ENCODE measurements around the gene LOXHD1.

LOXHD1 gene

DNA sequence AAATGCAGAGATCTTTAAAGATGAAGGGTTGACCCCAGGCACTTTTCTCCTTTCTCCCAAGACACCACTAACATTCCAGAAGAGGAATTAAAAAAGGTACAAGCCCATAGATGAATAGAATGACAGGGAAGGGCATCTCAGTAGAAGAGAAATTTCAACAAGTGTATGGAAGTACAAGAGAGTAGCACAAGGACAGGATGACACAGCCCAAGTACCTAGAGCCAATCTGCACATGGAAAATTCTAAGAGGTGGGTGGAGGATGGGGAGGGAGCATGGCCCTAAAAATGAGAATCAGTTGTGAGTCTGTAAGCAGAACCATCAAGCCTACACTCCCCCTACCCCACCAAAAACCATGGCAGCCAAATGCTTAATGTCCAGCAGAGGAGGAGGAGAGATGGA, 39.7 kb upstream of the LOXHD1 start:
- TF ChIP-seq, protein P1, sequence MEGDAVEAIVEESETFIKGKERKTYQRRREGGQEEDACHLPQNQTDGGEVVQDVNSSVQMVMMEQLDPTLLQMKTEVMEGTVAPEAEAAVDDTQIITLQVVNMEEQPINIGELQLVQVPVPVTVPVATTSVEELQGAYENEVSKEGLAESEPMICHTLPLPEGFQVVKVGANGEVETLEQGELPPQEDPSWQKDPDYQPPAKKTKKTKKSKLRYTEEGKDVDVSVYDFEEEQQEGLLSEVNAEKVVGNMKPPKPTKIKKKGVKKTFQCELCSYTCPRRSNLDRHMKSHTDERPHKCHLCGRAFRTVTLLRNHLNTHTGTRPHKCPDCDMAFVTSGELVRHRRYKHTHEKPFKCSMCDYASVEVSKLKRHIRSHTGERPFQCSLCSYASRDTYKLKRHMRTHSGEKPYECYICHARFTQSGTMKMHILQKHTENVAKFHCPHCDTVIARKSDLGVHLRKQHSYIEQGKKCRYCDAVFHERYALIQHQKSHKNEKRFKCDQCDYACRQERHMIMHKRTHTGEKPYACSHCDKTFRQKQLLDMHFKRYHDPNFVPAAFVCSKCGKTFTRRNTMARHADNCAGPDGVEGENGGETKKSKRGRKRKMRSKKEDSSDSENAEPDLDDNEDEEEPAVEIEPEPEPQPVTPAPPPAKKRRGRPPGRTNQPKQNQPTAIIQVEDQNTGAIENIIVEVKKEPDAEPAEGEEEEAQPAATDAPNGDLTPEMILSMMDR (IDR thresholded peaks at IDR 0.05): no peak

DNA sequence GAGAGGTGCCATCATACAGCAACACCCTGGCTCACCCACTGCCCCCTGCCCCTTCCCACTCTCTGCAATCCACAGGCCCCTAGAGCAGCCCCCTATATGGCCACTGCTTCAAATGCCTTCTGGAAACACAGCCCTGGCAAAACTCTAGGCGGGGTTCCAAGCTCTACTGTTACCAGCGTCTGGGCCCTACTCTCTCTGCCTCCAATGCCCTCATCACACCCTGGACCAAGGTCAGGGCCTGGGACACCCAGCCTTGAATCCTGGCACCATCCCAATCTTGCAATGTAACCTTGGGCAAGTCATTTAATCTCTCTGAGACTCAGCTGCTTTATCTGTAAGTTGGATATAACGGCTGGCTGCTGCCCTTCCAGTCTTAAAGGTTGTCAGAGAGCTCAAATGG, 39.2 kb upstream of the LOXHD1 start:
- TF ChIP-seq, protein P1 (IDR thresholded peaks at IDR 0.05): no peak

DNA sequence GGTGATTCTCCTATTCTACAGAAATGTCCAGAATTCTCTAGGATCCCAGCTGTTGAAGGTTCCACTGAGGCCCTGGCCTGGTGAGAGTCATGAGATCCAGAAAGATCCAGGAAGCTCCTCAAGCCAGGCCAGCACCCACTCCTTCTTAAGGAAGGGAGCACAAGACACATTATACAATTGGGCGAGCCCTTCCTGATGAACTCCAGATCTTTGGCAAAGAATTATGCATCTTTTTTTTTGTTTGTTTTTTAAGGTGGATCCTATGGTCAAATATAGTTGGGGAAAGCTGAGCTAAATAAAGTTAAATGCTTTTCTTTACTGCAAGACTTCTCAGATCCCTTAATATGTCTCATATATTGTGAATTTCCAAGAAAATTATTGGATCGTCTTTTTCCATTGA, 37.0 kb upstream of the LOXHD1 start:
- TF ChIP-seq, protein P1 (IDR thresholded peaks at IDR 0.05): no peak

DNA sequence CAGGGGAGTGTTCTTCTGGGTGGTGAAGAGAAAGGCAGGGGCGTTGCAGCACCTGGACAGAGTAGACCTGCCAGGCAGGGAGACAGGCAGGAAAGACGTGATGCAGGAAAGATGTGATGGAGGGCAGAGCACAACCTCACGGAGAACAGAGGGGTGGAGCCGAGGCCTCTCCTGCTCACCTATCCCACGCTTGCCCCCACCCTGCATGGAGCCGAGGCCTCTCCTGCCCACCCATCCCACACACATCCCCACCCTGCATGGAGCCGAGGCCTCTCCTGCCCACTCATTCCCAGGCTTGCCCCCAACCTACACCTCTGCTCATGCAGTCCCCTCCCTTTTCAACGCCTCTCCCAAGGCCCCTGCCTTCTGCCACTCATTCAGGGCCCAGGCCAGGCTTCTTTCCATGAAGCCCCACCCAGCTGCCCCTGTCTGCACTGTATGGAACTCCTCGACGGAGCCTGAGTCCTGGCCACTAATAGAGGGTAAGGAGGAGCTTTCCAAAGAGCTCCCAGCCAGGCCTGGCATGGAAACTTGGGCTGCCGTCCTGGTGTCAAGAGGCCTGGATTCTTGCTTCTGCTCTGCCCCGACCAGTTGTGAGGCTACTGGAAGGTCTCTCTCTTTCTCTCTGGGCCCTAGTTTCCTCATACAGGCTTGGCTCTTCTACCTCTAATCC, 32.0 kb upstream of the LOXHD1 start:
- TF ChIP-seq, protein P1 (IDR thresholded peaks at IDR 0.05): no peak

DNA sequence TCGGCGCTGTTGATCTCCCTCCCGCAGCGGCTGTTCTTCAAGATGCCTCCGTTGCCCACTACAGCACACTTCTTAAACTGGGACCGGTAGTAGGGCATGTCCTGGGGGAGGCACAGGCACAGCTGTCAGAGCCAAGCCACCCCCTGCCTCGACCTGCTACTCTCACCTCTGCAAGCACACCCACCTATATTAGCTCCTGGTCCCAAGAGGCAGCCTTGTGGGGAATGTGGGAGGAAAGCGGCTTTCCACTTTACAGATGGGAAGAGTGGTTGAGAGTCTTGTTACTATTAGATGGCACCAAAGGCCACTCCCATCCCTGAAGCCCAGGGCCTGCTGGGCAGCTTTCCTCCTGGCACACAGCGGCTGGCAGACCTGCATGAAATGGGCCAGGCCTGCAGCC, 29.2 kb upstream of the LOXHD1 start:
- TF ChIP-seq, protein P1 (IDR thresholded peaks at IDR 0.05): no peak

DNA sequence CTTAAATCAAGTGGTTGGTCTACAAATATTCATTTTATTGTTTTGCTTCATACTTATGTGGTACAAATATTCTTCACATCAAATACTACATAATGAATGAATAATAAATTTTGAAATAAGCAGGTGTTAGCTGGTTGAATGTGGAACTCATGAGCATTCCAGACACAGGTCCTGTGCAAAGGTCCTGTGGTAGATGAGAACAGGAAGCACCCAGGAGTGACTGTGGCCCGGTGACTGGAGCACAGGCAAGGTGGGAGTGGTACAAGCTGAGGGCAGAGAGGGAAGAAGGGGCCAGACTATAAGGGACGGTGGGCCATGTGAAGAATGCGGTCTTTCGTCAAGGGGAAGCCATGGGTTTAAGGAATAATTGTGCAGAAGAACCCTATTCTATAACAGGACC, 26.2 kb upstream of the LOXHD1 start:
- TF ChIP-seq, protein P1 (IDR thresholded peaks at IDR 0.05): no peak

DNA sequence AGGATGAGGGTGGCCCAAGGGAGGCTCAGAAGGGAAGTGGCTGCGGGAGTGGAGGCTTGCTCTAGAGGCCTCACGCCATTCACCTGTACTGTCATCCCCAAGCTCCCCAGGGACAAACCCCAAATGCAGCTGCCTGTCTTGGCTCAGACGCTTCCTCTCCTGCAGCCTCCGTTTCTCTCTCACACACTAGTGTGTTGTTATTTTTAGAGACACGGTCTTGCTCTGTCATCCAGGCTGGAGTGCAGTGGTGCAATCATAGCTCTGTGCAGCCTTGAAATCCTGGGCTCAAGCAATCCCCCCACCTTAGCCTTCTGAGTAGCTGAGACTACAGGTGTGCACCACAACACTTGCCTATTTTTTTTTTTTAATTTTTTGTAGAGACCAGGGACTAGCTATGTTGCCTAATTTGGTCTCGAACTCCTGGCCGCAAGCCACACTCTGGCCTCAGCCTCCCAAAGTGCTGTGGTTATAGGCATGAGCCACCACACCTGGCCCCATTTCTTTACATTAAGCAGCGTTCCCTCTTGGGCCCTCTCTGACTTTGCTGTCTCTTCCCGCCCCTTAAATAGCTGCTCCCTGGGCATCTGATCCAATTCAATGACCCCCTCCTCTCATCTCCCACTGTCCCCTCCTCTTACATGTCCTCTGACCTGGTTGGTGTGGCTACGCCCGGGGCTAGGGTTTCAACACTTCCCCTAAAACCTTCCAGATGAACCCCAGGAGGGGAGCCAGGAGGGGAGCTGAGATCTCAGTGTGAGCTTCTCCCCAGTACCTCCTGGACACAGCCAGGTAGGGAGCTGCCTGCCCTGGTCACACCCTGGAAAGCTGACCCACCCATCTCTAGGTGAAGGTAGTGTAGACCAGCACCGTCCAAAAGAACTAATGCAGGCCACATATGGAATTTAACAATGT, 24.0 kb upstream of the LOXHD1 start:
- TF ChIP-seq, protein P1 (IDR thresholded peaks at IDR 0.05): no peak
